ENCODE results near the gene EPHB2.

EPHB2 gene

DNA sequence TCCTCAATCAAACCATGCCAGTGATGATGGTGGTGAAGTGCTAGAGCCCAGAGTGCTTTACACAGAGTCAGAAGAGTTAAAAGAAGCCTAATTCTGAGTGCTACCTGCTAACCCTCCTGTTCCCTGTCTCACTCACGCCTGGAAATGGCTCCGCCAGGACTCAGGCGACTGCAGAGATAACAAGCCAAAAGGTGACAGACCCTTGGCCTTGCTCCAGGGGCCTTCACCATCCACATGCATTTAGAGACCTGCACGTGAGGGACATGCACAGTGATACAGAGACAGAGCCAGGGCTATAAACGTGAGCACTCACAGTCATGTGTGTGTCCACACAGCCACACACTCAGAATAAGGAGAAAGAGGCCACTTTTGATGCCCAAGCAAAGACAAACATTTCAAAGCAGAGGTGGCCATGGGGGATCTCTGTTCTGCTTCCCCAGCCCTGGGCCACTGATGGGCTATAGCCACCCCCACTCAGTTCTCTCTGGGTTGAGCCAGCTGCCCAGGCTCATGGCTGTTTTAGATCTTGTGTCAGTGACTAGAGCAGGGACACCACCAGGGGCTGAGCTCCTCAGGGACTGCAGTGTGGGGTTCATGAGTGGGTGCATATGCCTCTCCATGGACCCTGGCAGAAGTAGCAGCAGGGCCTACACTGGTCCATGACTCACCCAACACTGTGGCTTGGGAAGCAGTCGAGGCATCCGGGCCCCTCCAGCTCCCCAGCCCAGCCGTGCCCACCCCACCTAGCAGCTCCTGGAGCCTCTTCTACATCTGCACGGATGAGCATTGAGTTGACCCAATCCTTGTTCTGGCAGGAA lies 117.2 kb downstream of the EPHB2 start:
- TF ChIP-seq, protein P1, sequence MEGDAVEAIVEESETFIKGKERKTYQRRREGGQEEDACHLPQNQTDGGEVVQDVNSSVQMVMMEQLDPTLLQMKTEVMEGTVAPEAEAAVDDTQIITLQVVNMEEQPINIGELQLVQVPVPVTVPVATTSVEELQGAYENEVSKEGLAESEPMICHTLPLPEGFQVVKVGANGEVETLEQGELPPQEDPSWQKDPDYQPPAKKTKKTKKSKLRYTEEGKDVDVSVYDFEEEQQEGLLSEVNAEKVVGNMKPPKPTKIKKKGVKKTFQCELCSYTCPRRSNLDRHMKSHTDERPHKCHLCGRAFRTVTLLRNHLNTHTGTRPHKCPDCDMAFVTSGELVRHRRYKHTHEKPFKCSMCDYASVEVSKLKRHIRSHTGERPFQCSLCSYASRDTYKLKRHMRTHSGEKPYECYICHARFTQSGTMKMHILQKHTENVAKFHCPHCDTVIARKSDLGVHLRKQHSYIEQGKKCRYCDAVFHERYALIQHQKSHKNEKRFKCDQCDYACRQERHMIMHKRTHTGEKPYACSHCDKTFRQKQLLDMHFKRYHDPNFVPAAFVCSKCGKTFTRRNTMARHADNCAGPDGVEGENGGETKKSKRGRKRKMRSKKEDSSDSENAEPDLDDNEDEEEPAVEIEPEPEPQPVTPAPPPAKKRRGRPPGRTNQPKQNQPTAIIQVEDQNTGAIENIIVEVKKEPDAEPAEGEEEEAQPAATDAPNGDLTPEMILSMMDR (IDR thresholded peaks at IDR 0.05; ENCODE audit: insufficient read depth, missing control alignments) = no peak
- FAIRE-seq (no peak), DNase-seq (ENCODE audit: insufficient read length, low spot score) (no peak)

DNA sequence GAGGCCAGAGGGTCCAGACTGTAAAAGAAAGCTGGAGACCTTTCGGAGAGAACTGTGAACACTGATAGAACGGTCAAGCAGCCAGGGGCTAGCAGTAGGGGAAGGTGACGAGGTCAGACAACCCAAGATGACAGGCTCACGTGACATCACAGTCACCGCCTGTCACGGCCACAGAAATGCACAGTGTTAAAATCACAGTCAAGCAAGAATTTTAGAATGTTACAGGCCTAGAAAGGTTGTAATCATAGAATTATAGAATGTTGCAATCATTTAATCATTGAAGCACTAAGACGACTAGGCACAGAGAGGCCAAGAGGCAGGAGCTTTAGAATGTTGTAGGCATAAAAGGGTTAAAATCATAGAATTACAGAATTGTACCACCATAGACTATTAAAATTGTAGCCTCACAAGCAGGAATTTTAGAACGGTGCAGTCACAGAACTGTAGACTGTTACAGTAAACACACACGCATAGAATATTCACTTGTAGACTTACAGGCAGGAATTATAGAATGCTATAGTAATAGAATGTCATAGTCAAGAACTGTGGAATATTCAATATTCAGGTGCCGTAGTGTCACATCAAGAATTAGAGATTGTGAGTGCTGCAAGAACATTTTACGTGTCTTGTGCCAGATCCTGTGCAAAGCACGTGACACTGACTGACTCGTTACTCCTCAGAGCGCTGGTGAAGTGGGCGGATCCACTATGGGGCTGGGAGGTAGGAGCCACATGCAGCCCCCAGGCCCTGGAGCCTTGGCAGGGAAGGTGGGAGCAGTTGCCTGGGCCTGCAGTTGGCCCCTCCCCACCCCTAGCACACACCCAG lies 118.1 kb downstream of the EPHB2 start:
- DNase-seq (ENCODE audit: insufficient read length, low spot score) = no peak
- TF ChIP-seq, protein P1 (IDR thresholded peaks at IDR 0.05; ENCODE audit: insufficient read depth, missing control alignments) = no peak
- no peak for FAIRE-seq

DNA sequence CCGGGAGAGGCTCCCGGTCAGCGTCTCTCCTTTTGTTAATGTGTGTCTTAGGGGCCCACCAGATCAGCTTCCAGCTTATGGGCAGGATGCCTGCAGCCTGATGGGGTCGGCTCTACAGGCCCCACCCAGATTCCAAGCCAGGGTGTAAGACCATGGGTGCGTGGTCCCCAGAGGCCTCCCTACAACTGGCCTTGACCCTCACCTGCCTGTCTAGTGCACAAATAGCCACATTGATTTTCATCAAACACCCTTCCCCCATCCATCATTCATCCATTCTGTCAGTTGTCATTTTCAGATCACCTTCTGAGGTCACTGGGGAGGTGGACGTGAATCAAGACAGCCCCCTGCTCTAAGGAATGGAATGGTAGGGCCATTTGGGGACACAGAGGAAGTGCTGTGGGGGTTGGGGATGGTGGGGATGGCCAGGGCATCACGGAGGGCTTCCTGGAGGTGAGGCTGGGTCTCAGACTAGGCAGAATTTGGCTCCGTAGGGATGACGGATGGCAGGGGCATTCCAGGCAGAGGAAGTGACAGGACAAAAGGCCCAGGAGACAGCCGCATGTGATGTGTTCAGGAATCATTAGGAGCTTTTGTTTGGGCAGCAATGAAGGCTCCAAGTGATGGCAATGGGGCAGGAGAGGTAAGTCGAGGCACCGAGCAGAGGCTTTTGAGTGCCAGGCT lies 118.8 kb downstream of the EPHB2 start:
- TF ChIP-seq, protein P1 (IDR thresholded peaks at IDR 0.05; ENCODE audit: insufficient read depth, missing control alignments) = no peak
- FAIRE-seq = no peak
- DNase-seq (ENCODE audit: insufficient read length, low spot score) = no peak

DNA sequence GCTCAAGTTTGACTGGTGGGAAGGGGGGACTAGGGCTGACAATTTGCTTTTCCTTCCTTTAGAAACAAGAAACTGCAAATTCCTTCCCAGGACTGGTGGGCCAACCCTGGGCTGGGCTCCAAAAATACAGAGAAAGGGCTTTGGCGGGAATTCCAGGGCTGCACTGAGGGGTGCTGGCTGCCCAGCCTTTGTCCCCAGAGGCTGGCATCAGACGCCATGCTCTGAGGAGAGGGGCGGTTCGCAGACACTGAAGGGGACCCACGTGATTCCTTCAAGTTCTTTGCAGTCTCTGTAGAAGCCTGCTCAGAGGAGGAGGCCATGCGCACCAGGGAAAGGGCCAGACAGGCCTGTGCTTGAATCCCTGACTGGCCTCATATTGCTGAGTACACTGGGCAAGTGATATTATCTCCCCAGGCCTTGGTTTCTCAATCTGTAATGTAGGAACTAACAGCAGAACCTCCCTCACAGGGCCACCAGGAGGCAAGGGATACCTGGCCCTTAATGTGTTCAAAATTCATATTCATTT lies 119.5 kb downstream of the EPHB2 start:
- TF ChIP-seq, protein P1 (IDR thresholded peaks at IDR 0.05; ENCODE audit: insufficient read depth, missing control alignments) = no peak
- FAIRE-seq (no peak), DNase-seq (ENCODE audit: insufficient read length, low spot score) (no peak)

DNA sequence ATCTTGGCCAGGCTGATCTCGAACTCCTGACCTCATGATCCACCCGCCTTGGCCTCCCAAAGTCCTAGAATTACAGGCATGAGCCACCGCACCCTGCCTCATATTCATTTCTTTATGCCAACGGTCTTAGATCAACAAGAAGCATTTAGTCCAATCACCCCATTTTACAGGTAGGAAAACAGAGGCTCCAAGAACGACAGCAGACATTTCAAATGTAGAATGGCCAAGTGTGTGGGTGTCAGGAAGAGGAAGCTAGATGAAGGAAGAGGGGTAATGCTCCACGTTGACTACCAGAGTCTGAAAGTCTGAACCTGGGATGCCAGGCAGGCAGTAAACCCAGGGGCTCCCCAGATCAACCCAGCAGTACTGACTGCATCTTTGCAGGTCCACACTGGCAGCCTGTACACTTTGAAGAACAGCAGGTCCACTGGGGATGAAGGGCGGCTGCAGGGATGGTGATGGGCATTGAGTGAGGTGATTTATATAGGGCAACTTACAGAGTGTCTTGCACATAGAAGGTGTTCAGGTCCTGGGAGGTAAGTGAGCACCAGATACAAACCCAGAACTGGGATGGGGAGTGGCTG lies 120.2 kb downstream of the EPHB2 start:
- FAIRE-seq (no peak), DNase-seq (ENCODE audit: insufficient read length, low spot score) (no peak)
- TF ChIP-seq, protein P1 (IDR thresholded peaks at IDR 0.05; ENCODE audit: insufficient read depth, missing control alignments) = no peak

DNA sequence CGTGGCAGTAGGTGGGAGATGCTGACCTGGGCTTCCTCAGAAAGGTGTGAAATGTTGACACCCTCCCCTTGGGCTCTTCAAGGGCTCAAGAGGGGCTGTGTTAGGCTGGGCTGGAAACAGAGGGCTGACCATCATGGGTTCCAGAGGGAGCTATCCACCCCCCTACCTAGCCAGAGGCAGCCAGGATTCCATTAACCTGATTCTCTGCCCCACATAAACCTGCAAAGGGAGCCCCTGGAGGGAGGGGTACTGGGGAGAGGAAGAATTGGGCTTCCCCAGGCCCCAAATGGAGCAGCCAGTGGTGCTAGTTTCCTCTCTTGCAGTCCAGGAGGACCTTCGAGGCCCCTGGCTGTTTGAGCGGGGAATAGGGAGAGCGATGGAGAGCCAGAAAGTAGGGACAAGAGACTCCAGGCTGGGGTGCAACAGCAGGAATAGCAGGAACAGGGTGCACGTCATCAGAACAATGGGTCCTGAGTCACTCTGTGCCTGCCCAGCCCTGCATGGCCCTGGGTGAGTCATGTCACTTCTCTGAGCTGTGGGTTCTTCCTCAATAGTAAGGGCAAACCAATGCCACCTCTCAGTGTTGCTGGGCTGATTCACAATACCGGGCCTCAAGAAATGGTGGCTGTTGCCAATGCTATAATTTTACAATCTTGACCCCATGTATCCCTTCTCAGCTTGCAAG lies 121.2 kb downstream of the EPHB2 start:
- DNase-seq (ENCODE audit: insufficient read length, low spot score) (no peak), FAIRE-seq (no peak)
- TF ChIP-seq, protein P1 (IDR thresholded peaks at IDR 0.05; ENCODE audit: insufficient read depth, missing control alignments) = no peak
